Retinal pigment epithelial cell (primary cell): ENCODE measurements around the gene TMEM54.
A peak's percentile ranks its signal among the peaks of the same experiment; 100 is the strongest.

Experiments used
- DNase-seq: peaks from one replicate; pipeline ENCODE4 v3.0.0-alpha.2; 2010; ENCODE audit warnings: low read depth
- H3K4me3 ChIP-seq: 2 replicates; pipeline ENCODE4 v1.5.1; 2011; ENCODE audit warnings: mild to moderate bottlenecking, low read length, control low read depth, moderate library complexity
- TF ChIP-seq, protein P1 (sequence below): conservative IDR thresholded peaks from 2 replicates; pipeline ENCODE4 v1.5.1; 2011; ENCODE audit warnings: low read depth, low read length, control low read depth, inconsistent platforms

TMEM54 gene

DNA sequence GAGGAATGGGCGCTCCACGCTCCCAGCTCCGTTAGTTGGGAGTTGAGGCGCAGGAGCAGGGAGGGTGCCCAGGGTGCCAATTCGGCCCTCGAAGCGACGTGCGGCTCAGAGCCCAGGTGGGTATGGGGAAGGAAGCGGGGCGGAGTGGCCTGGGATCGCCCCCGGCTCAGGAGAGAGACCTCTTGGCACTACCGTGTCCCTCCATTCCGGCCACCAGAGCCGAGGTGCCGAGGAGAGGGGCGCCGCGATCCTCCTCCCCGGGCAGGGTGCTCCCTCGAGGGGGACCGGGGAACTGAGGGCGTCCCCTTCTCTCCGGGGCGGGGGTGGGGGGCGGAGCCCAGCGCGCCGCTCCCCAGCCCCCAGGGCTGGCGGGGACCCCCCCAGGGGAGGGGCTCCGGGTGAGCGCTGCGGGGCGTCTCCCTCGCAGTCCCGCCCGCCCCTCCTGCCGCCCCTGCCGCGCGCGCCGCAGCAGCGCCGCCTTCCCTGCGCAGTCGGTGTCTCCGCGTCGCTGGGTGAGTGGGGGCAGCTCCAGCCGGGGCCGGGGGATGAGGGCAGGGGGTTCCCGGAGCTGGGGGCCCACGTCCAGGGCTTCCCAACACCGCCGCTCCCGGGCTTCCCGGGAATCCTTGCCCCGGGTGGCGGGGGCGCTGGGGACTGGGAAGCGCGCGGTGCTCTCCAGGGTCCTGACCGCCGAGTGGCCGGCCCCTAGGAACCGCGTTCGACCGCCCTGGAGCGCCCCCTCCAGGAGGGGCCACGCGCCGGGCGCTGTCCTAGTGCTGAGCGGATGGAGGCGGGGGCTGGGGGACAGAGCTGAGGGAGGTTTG lies 15.0 kb downstream of the TMEM54 start, which contains the start of gene HPCA:
Gene HPCA, plus strand, starts transcription at position 488 of the 824 bp plus-strand sequence. CDS start 2,408 bp downstream, outside the sequence.
- DNase-seq, result no peak
- TF ChIP-seq, protein P1, sequence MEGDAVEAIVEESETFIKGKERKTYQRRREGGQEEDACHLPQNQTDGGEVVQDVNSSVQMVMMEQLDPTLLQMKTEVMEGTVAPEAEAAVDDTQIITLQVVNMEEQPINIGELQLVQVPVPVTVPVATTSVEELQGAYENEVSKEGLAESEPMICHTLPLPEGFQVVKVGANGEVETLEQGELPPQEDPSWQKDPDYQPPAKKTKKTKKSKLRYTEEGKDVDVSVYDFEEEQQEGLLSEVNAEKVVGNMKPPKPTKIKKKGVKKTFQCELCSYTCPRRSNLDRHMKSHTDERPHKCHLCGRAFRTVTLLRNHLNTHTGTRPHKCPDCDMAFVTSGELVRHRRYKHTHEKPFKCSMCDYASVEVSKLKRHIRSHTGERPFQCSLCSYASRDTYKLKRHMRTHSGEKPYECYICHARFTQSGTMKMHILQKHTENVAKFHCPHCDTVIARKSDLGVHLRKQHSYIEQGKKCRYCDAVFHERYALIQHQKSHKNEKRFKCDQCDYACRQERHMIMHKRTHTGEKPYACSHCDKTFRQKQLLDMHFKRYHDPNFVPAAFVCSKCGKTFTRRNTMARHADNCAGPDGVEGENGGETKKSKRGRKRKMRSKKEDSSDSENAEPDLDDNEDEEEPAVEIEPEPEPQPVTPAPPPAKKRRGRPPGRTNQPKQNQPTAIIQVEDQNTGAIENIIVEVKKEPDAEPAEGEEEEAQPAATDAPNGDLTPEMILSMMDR, result peak; percentile 83
- H3K4me3 ChIP-seq, result no peak within 1 kb of the TSS

- TF ChIP-seq, protein P1, result no peak
- H3K4me3 ChIP-seq, result no peak overlapping the region
- DNase-seq, result no peak
Observed at GRCh38 chr1:32885676-32886003, 15.5 kb downstream of the TMEM54 start.

- TF ChIP-seq, protein P1, result no peak
- no peak for DNase-seq
- no peak overlapping the region for H3K4me3 ChIP-seq
Observed at GRCh38 chr1:32884726-32885125, 16.5 kb downstream of the TMEM54 start.

DNA sequence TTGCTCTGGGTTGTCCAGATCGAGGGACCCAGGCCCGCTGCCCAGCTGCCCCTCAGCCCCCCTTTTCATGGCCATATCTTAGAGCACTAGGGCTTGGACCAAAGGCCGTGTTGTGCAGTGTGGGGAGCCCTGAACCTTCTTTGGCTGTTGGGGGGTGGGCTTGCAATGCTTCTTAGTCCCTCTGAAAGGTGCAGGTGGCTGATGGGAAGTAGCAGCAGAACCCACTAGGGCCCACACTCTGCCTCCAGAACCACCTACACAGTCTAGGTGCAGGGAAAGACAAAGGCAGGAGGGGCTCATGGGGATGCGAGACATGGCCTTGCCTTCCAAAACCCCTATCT lies 17.2 kb downstream of the TMEM54 start:
- TF ChIP-seq, protein P1, result no peak
- no peak for DNase-seq
- H3K4me3 ChIP-seq, result no peak overlapping the region

DNA sequence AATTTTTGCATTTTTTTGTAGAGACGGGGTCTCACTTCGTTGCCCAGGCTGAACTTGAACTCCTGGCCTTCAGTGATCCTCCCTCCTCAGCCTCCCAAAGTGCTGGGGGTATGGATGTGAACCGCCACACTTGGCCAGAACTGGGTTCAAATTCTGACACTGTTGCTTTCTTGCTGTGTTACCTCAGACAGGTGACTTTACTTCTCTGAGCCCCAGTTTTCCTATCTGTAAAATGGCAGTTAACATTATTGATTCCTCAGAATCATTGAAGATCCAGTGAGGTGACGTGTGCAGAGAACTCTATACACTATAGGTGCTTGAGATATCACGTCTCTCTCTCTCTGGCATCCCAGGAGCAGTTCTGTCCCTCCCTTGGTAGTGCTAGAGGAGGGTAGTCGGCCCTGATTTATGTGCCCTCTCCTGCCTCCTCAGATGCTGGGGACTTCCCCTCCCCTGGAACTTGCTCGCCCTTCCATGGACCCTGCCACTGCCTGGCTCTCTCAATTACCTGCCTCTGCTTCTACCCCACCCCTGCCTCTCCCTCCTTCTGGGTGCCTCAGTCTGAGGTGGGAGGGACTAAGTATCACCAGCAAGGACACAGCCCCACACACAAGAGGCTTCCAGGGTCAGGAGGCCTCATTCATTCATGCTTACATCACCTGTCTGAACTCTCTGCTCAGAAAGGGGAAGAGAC lies 17.7 kb downstream of the TMEM54 start:
- no peak overlapping the region for H3K4me3 ChIP-seq
- no peak for DNase-seq
- TF ChIP-seq, protein P1, result no peak

- TF ChIP-seq, protein P1, result no peak
- H3K4me3 ChIP-seq, result no peak overlapping the region
- no peak for DNase-seq
Observed at GRCh38 chr1:32881871-32882850, 19.0 kb downstream of the TMEM54 start.
